K562 (cell line): Measurements from ENCODE around the gene VPS11. TPM values are rescaled to one million over a fixed set of nuclear protein-coding genes. Genes with fewer than 3 reads are reported as not detected.

Experiments
- HDAC1 ChIP-seq, 2 experiments: fragments of 450-650 bp; IDR thresholded peaks; 2 replicates each; pipeline ENCODE4 v1.6.1; 2016 to 2017; ENCODE audit warnings: inconsistent platforms in 1 of 2, mild to moderate bottlenecking in 1 of 2, moderate library complexity in 1 of 2
- IFI16 ChIP-seq: fragments of 250-450 bp; sonication (Bioruptor Pico); IDR thresholded peaks from 2 replicates; pipeline ENCODE4 v2.1.2; 2022; ENCODE audit warnings: mild to moderate bottlenecking, inconsistent platforms
- NR2C1 ChIP-seq, 2 experiments: fragments of 450-650 bp; IDR thresholded peaks; 2 replicates each; pipeline ENCODE4 v1.6.1; 2017; ENCODE audit warnings: mild to moderate bottlenecking in 2 of 2, antibody characterized with exemption in 1 of 2, inconsistent platforms in 1 of 2, missing compliant biosample characterization in 1 of 2, missing genetic modification characterization in 1 of 2
- POLR2G ChIP-seq: fragments of 200-400 bp; formaldehyde crosslinking; IDR thresholded peaks from 2 replicates; pipeline ENCODE4 v1.6.1; 2017; ENCODE audit warnings: low read depth, mild to moderate bottlenecking, antibody characterized with exemption, low read length, moderate library complexity
- RBBP5 ChIP-seq: fragments of 200-600 bp; sonication (generic); IDR thresholded peaks from 2 replicates; pipeline ENCODE4 v1.6.1; 2012; ENCODE audit warnings: borderline replicate concordance, mild to moderate bottlenecking, low read length, control low read depth, inconsistent platforms; ENCODE audit not compliant: insufficient read depth, poor library complexity, severe bottlenecking
- RBM34 ChIP-seq: fragments of 200-400 bp; formaldehyde crosslinking; IDR thresholded peaks from 2 replicates; pipeline ENCODE4 v1.6.1; 2018; ENCODE audit warnings: low read length, borderline replicate concordance; ENCODE audit not compliant: insufficient read depth
- THRAP3 ChIP-seq: fragments of 450-650 bp; IDR thresholded peaks from 2 replicates; pipeline ENCODE4 v1.6.1; 2016; ENCODE audit warnings: mild to moderate bottlenecking, inconsistent platforms, borderline replicate concordance
- ZKSCAN8 ChIP-seq: fragments of 200-800 bp; sonication (Bioruptor generic); IDR thresholded peaks from 2 replicates; pipeline ENCODE4 v1.6.1; 2016; ENCODE audit warnings: missing genetic modification characterization, missing compliant biosample characterization
- polyA plus RNA-seq, 8 experiments: library from polyadenylated mRNA; depleted of rRNA in 4 of 8; stranded (reverse) in 5 of 8; unstranded in 3 of 8; fragments of >200 nt; fragmentation: Nextera tagmentation in 2 of 8; fragmentation: Illumina TruSeq in 1 of 8; extraction: Ambion mirVana in 2 of 8; extraction: Trizol in 1 of 8; gene quantifications; 2 replicates each; pipeline versions ENCODE4 v1.2.1 to v1.2.3, GENCODE V29; 2011 to 2014; ENCODE audit warnings: inconsistent platforms in 1 of 8, missing spikeins in 1 of 8
- total RNA-seq, 7 experiments: library from RNA; depleted of rRNA in 6 of 7; stranded (reverse); fragments of >200 nt in 6 of 7; fragmentation: Illumina TruSeq in 2 of 7; extraction: Trizol in 2 of 7; gene quantifications; 2 replicates each; pipeline versions ENCODE4 v1.2.1 to v1.2.3, GENCODE V29; 2011 to 2021; ENCODE audit warnings: low replicate concordance in 1 of 7
- TF ChIP-seq, protein P1 (sequence below): sonication (generic); formaldehyde crosslinking; IDR thresholded peaks from 2 replicates; pipeline ENCODE4 v1.8.0; 2022; ENCODE audit warnings: mild to moderate bottlenecking, missing genetic modification reagents
- TF ChIP-seq, protein P2 (sequence below), 2 experiments: fragments of 450-650 bp; conservative IDR thresholded peaks; 2 replicates each; pipeline ENCODE4 v1.6.1; 2017; ENCODE audit warnings: mild to moderate bottlenecking in 2 of 2, moderate library complexity in 2 of 2
- TF ChIP-seq, protein P3 (sequence below): sonication (generic); formaldehyde crosslinking; IDR thresholded peaks from 2 replicates; pipeline ENCODE4 v1.8.0; 2022; ENCODE audit warnings: missing genetic modification reagents, mild to moderate bottlenecking, borderline replicate concordance
- TF ChIP-seq, protein P4 (sequence below): fragments of 250-450 bp; sonication (Bioruptor Pico); IDR thresholded peaks from 2 replicates; pipeline ENCODE4 v1.9.0; 2021; ENCODE audit warnings: mild to moderate bottlenecking
- TF ChIP-seq, protein P5 (sequence below): fragments of 250-450 bp; sonication (Bioruptor Pico); IDR thresholded peaks from 2 replicates; pipeline ENCODE4 v1.4.0; 2020; ENCODE audit warnings: mild to moderate bottlenecking
- TF ChIP-seq, protein P6 (sequence below): fragments of 250-450 bp; sonication (Bioruptor Pico); IDR thresholded peaks from 2 replicates; pipeline ENCODE4 v1.5.0; 2020; ENCODE audit warnings: mild to moderate bottlenecking, borderline replicate concordance

VPS11 gene
- total and polyA plus RNA-seq, 9 of the 15 experiments (the other 6 are each of a cell fraction or from before 2014, with no cell fraction given): 14.1 to 35.5 (median 27.5) TPM

DNA sequence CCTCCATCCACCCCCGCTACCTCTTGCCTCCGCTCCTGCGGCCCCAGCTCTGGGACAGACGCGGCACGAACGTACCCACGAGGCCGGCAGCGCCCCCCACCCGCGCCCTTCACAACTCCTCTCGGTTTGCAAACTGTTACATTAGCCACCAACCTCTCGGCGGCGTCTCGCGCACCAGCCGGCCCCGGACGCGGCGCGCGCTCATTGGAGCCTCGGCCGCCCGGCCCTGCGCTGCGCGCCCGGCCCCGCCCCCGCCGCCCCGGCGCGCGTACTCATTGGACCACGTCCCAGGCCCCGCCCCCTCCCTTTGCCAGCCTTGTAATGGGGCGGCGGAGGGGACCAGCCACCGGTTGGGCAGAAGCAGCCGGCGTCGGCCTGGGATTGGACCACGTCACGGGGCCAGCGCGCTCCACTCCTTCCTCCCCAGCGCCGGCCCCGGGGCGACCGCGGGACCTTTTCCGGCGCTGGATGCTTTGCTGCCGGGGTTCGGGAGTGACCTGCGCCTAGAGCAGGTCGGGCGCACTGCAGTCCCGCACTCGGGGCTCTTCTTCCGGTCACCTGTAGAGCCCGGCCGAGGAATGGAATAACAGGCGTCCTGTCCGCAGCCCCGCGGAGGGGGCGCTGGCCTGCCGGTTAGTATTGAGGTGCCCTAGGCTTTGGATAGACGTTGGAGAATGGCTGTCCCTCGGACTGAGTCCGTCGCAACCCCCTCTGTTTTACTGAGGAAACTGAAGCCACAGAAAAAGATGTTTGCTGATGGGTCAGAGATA lies 10.4 kb upstream of the VPS11 start, which contains the start of gene HYOU1 (continued):
- TF ChIP-seq, protein P1, sequence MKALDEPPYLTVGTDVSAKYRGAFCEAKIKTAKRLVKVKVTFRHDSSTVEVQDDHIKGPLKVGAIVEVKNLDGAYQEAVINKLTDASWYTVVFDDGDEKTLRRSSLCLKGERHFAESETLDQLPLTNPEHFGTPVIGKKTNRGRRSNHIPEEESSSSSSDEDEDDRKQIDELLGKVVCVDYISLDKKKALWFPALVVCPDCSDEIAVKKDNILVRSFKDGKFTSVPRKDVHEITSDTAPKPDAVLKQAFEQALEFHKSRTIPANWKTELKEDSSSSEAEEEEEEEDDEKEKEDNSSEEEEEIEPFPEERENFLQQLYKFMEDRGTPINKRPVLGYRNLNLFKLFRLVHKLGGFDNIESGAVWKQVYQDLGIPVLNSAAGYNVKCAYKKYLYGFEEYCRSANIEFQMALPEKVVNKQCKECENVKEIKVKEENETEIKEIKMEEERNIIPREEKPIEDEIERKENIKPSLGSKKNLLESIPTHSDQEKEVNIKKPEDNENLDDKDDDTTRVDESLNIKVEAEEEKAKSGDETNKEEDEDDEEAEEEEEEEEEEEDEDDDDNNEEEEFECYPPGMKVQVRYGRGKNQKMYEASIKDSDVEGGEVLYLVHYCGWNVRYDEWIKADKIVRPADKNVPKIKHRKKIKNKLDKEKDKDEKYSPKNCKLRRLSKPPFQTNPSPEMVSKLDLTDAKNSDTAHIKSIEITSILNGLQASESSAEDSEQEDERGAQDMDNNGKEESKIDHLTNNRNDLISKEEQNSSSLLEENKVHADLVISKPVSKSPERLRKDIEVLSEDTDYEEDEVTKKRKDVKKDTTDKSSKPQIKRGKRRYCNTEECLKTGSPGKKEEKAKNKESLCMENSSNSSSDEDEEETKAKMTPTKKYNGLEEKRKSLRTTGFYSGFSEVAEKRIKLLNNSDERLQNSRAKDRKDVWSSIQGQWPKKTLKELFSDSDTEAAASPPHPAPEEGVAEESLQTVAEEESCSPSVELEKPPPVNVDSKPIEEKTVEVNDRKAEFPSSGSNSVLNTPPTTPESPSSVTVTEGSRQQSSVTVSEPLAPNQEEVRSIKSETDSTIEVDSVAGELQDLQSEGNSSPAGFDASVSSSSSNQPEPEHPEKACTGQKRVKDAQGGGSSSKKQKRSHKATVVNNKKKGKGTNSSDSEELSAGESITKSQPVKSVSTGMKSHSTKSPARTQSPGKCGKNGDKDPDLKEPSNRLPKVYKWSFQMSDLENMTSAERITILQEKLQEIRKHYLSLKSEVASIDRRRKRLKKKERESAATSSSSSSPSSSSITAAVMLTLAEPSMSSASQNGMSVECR: peak; percentile 14; the same call in 1 of the 2 replicates
- TF ChIP-seq, protein P2, sequence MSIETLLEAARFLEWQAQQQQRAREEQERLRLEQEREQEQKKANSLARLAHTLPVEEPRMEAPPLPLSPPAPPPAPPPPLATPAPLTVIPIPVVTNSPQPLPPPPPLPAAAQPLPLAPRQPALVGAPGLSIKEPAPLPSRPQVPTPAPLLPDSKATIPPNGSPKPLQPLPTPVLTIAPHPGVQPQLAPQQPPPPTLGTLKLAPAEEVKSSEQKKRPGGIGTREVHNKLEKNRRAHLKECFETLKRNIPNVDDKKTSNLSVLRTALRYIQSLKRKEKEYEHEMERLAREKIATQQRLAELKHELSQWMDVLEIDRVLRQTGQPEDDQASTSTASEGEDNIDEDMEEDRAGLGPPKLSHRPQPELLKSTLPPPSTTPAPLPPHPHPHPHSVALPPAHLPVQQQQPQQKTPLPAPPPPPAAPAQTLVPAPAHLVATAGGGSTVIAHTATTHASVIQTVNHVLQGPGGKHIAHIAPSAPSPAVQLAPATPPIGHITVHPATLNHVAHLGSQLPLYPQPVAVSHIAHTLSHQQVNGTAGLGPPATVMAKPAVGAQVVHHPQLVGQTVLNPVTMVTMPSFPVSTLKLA (conservative IDR thresholded peaks at IDR 0.05): peak; percentile 73 to 86
- TF ChIP-seq, protein P3, sequence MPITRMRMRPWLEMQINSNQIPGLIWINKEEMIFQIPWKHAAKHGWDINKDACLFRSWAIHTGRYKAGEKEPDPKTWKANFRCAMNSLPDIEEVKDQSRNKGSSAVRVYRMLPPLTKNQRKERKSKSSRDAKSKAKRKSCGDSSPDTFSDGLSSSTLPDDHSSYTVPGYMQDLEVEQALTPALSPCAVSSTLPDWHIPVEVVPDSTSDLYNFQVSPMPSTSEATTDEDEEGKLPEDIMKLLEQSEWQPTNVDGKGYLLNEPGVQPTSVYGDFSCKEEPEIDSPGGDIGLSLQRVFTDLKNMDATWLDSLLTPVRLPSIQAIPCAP (CRISPR knock-in tag): no peak
- TF ChIP-seq IFI16 (CRISPR knock-in tag): no peak
- TF ChIP-seq RBBP5: peak; percentile 83
- TF ChIP-seq NR2C1 (IDR thresholded peaks at IDR 0.05): peak; percentile 87
- peak; percentile 87 for TF ChIP-seq NR2C1 (tag; IDR thresholded peaks at IDR 0.05)
- no peak for TF ChIP-seq RBM34
- TF ChIP-seq, protein P4, sequence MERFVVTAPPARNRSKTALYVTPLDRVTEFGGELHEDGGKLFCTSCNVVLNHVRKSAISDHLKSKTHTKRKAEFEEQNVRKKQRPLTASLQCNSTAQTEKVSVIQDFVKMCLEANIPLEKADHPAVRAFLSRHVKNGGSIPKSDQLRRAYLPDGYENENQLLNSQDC (CRISPR knock-in tag): peak; percentile 64; the same call in 1 of the 2 replicates
- TF ChIP-seq, protein P5, sequence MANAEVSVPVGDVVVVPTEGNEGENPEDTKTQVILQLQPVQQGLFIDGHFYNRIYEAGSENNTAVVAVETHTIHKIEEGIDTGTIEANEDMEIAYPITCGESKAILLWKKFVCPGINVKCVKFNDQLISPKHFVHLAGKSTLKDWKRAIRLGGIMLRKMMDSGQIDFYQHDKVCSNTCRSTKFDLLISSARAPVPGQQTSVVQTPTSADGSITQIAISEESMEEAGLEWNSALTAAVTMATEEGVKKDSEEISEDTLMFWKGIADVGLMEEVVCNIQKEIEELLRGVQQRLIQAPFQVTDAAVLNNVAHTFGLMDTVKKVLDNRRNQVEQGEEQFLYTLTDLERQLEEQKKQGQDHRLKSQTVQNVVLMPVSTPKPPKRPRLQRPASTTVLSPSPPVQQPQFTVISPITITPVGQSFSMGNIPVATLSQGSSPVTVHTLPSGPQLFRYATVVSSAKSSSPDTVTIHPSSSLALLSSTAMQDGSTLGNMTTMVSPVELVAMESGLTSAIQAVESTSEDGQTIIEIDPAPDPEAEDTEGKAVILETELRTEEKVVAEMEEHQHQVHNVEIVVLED (CRISPR knock-in tag): peak; percentile 49
- TF ChIP-seq, protein P6, sequence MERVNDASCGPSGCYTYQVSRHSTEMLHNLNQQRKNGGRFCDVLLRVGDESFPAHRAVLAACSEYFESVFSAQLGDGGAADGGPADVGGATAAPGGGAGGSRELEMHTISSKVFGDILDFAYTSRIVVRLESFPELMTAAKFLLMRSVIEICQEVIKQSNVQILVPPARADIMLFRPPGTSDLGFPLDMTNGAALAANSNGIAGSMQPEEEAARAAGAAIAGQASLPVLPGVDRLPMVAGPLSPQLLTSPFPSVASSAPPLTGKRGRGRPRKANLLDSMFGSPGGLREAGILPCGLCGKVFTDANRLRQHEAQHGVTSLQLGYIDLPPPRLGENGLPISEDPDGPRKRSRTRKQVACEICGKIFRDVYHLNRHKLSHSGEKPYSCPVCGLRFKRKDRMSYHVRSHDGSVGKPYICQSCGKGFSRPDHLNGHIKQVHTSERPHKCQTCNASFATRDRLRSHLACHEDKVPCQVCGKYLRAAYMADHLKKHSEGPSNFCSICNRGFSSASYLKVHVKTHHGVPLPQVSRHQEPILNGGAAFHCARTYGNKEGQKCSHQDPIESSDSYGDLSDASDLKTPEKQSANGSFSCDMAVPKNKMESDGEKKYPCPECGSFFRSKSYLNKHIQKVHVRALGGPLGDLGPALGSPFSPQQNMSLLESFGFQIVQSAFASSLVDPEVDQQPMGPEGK (CRISPR knock-in tag): no peak
- TF ChIP-seq POLR2G: peak; percentile 99
- no peak for TF ChIP-seq ZKSCAN8 (CRISPR knock-in tag)
- no peak for TF ChIP-seq THRAP3
- peak in 1 of 2 experiments; percentile 68; a peak in 2 of 4 replicates for TF ChIP-seq HDAC1 (IDR thresholded peaks at IDR 0.05)
